HepG2 (cell line): ENCODE results near the gene THADA. TPM values are rescaled to one million over a fixed set of nuclear protein-coding genes. Genes with fewer than 3 reads are reported as not detected.
A peak's percentile ranks its signal among the peaks of the same experiment; 100 is the strongest.

Source experiments
- AGO2 ChIP-seq: fragments of 200-400 bp; formaldehyde crosslinking; optimal IDR thresholded peaks from 2 replicates; pipeline ENCODE3; 2017; ENCODE audit warnings: mild to moderate bottlenecking, low read depth, low read length, moderate library complexity
- ATAD3A ChIP-seq: sonication (generic); formaldehyde crosslinking; IDR thresholded peaks from 2 replicates; pipeline ENCODE4 v1.4.0; 2020; ENCODE audit warnings: missing genetic modification reagents
- CCAR2 ChIP-seq: fragments of 200-400 bp; formaldehyde crosslinking; optimal IDR thresholded peaks from 2 replicates; pipeline ENCODE3; 2018; ENCODE audit warnings: low read depth, mild to moderate bottlenecking, low read length, moderate library complexity
- CCDC6 ChIP-seq: sonication (generic); formaldehyde crosslinking; IDR thresholded peaks from 2 replicates; pipeline ENCODE4 v1.8.1; 2022; ENCODE audit warnings: mild to moderate bottlenecking, missing genetic modification reagents, moderate library complexity
- FOXA3 ChIP-seq: IDR thresholded peaks from 2 replicates; pipeline ENCODE4 v1.6.1; 2016; ENCODE audit warnings: missing genetic modification reagents, missing compliant biosample characterization
- FOXK2 ChIP-seq: fragments of 450-650 bp; IDR thresholded peaks from 2 replicates; pipeline ENCODE4 v1.6.1; 2016
- GATAD1 ChIP-seq: IDR thresholded peaks from 2 replicates; pipeline ENCODE4 v1.6.1; 2016; ENCODE audit warnings: missing genetic modification reagents, missing compliant biosample characterization
- GLI4 ChIP-seq: sonication (generic); formaldehyde crosslinking; IDR thresholded peaks from 2 replicates; pipeline ENCODE4 v1.5.1; 2020; ENCODE audit warnings: missing genetic modification reagents, mild to moderate bottlenecking, moderate library complexity, borderline replicate concordance
- KLF15 ChIP-seq: sonication (generic); formaldehyde crosslinking; IDR thresholded peaks from 2 replicates; pipeline ENCODE4 v1.8.1; 2023; ENCODE audit warnings: borderline replicate concordance, mild to moderate bottlenecking, inconsistent platforms, missing genetic modification reagents, mixed read lengths
- MED13 ChIP-seq: sonication (generic); formaldehyde crosslinking; IDR thresholded peaks from 2 replicates; pipeline ENCODE4 v1.5.0; 2020; ENCODE audit warnings: missing genetic modification reagents
- NONO ChIP-seq, 2 experiments: fragments of 450-650 bp in 1 of 2; sonication (generic) in 1 of 2; formaldehyde crosslinking in 1 of 2; IDR thresholded peaks in 1 of 2; conservative IDR thresholded peaks in 1 of 2; 2 replicates each; pipeline versions ENCODE4 v1.6.1 to v1.8.0; 2017 to 2022; ENCODE audit warnings: mild to moderate bottlenecking in 1 of 2, missing genetic modification reagents in 1 of 2, moderate library complexity in 1 of 2
- NR2C2 ChIP-seq: sonication (generic); formaldehyde crosslinking; IDR thresholded peaks from 2 replicates; pipeline ENCODE4 v1.4.0; 2020; ENCODE audit warnings: missing genetic modification reagents, mild to moderate bottlenecking, moderate library complexity, borderline replicate concordance
- TARDBP ChIP-seq: sonication (generic); formaldehyde crosslinking; IDR thresholded peaks from 2 replicates; pipeline ENCODE4 v1.8.0; 2022; ENCODE audit warnings: mild to moderate bottlenecking, missing genetic modification reagents
- TOPORS ChIP-seq: sonication (generic); formaldehyde crosslinking; IDR thresholded peaks from 2 replicates; pipeline ENCODE4 v1.8.0; 2023; ENCODE audit warnings: mild to moderate bottlenecking, missing genetic modification reagents
- ZFP37 ChIP-seq: sonication (generic); formaldehyde crosslinking; IDR thresholded peaks from 2 replicates; pipeline ENCODE4 v1.4.0; 2020; ENCODE audit warnings: missing genetic modification reagents, borderline replicate concordance
- ZFY ChIP-seq: sonication (generic); formaldehyde crosslinking; IDR thresholded peaks from 2 replicates; pipeline ENCODE4 v1.4.0; 2020; ENCODE audit warnings: missing genetic modification reagents
- ZNF263 ChIP-seq: sonication (generic); formaldehyde crosslinking; IDR thresholded peaks from 2 replicates; pipeline ENCODE4 v1.4.0; 2020; ENCODE audit warnings: missing genetic modification reagents
- ZNF30 ChIP-seq: sonication (generic); formaldehyde crosslinking; IDR thresholded peaks from 2 replicates; pipeline ENCODE4 v1.5.0; 2020; ENCODE audit warnings: mild to moderate bottlenecking, missing genetic modification reagents
- ZNF34 ChIP-seq: sonication (generic); formaldehyde crosslinking; IDR thresholded peaks from 2 replicates; pipeline ENCODE4 v1.4.0; 2020; ENCODE audit warnings: mild to moderate bottlenecking, missing genetic modification reagents, borderline replicate concordance
- ZNF550 ChIP-seq: sonication (generic); formaldehyde crosslinking; IDR thresholded peaks from 2 replicates; pipeline ENCODE4 v1.4.0; 2020; ENCODE audit warnings: mild to moderate bottlenecking, missing genetic modification reagents, borderline replicate concordance
- ZNF569 ChIP-seq: sonication (generic); formaldehyde crosslinking; IDR thresholded peaks from 2 replicates; pipeline ENCODE4 v1.5.0; 2020; ENCODE audit warnings: mild to moderate bottlenecking, missing genetic modification reagents, moderate library complexity, borderline replicate concordance
- ZNF772 ChIP-seq: sonication (generic); formaldehyde crosslinking; IDR thresholded peaks from 2 replicates; pipeline ENCODE4 v1.5.0; 2020; ENCODE audit warnings: mild to moderate bottlenecking, missing genetic modification reagents
- ZNF777 ChIP-seq: sonication (generic); formaldehyde crosslinking; IDR thresholded peaks from 2 replicates; pipeline ENCODE4 v1.4.0; 2020; ENCODE audit warnings: missing genetic modification reagents
- ZNF790 ChIP-seq: sonication (generic); formaldehyde crosslinking; IDR thresholded peaks from 2 replicates; pipeline ENCODE4 v1.8.0; 2022; ENCODE audit warnings: missing genetic modification reagents, mild to moderate bottlenecking, borderline replicate concordance
- ZNF891 ChIP-seq: sonication (generic); formaldehyde crosslinking; IDR thresholded peaks from 2 replicates; pipeline ENCODE4 v1.5.0; 2020; ENCODE audit warnings: mild to moderate bottlenecking, missing genetic modification reagents
- polyA plus RNA-seq, 8 experiments: library from polyadenylated mRNA; depleted of rRNA in 3 of 8; stranded (reverse) in 7 of 8; unstranded in 1 of 8; fragments of >200 nt; fragmentation: Illumina TruSeq in 4 of 8; extraction: Trizol in 4 of 8; gene quantifications; 2 replicates each; pipeline versions ENCODE4 v1.2.1 to v1.2.3, GENCODE V29; 2011 to 2016; ENCODE audit warnings: low read depth in 4 of 8, missing spikeins in 1 of 8, mixed read lengths in 1 of 8; ENCODE audit not compliant: insufficient read depth in 1 of 8
- total RNA-seq, 5 experiments: library from RNA; depleted of rRNA; stranded (reverse); fragments of >200 nt; fragmentation: Illumina TruSeq; extraction: Trizol; gene quantifications; 2 replicates each; pipeline ENCODE4 v1.2.3, GENCODE V29; 2016; ENCODE audit warnings: low read depth in 1 of 5
- TF ChIP-seq, protein P1 (sequence below): sonication (generic); formaldehyde crosslinking; IDR thresholded peaks from 2 replicates; pipeline ENCODE4 v1.5.0; 2020; ENCODE audit warnings: mild to moderate bottlenecking, missing genetic modification reagents
- TF ChIP-seq, protein P2 (sequence below): sonication (generic); formaldehyde crosslinking; IDR thresholded peaks from 2 replicates; pipeline ENCODE4 v1.4.0; 2020; ENCODE audit warnings: mild to moderate bottlenecking, missing genetic modification reagents

Gene THADA
- total and polyA plus RNA-seq, 2 of the 13 experiments (the other 11 are each of a cell fraction or from before 2014, with no cell fraction given): 12.7 to 21.7 TPM

DNA sequence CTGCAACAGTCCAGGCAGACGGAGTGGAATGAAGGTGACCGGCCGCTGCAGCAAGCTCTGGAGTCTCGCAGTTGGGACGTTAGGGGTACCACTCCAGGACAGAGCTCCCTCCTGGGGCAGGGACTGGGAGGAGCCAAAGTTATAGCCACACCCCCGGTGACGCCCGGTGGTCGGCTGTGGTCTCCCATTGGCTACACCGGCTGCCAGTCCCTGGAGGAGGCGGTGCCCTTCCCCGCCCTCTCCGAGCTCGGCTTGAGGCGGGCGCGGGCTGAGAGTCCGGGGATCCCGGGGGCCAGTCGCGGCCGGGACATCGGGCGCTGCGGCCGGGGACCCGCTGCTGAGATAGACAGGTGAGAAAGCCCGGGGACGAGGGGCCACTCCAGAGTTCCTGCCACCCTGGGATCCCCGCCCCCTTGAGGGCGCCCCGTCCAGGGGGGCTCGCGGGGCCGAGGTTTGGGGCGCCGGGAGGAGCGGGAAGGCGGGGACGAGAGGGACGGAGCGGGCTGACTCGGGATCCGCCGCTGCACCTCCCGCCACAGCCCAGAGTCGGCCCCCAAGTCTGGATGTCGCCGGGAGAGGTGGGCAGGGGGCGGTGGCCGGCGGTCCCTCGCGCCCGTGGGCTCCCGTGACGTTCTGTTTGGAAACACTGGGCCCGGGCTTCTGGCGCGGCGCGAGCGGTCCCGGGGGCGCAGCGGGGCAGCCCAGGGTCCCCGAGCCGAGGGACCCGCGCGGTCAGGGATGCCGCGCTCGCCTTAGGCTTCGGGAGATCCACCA lies 41.4 kb upstream of the THADA start, which contains the start of gene PLEKHH2 (continued):
- TF ChIP-seq GLI4 (CRISPR knock-in tag): 0 out of 2 replicates have a peak, but pooled peaks have one; percentile 10
- no peak for TF ChIP-seq ZNF790 (CRISPR knock-in tag)
- TF ChIP-seq ZNF772 (CRISPR knock-in tag): no peak
- TF ChIP-seq ZNF263 (CRISPR knock-in tag): peak; percentile 64
- TF ChIP-seq ZFY (CRISPR knock-in tag): 0 out of 2 replicates have a peak, but pooled peaks have one; percentile 44
- TF ChIP-seq ZNF550 (CRISPR knock-in tag): 0 out of 2 replicates have a peak, but pooled peaks have one; percentile 47
- TF ChIP-seq, protein P1, sequence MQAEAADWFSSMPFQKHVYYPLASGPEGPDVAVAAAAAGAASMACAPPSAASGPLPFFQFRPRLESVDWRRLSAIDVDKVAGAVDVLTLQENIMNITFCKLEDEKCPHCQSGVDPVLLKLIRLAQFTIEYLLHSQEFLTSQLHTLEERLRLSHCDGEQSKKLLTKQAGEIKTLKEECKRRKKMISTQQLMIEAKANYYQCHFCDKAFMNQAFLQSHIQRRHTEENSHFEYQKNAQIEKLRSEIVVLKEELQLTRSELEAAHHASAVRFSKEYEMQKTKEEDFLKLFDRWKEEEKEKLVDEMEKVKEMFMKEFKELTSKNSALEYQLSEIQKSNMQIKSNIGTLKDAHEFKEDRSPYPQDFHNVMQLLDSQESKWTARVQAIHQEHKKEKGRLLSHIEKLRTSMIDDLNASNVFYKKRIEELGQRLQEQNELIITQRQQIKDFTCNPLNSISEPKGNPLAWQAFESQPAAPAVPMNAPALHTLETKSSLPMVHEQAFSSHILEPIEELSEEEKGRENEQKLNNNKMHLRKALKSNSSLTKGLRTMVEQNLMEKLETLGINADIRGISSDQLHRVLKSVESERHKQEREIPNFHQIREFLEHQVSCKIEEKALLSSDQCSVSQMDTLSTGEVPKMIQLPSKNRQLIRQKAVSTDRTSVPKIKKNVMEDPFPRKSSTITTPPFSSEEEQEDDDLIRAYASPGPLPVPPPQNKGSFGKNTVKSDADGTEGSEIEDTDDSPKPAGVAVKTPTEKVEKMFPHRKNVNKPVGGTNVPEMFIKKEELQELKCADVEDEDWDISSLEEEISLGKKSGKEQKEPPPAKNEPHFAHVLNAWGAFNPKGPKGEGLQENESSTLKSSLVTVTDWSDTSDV (CRISPR knock-in tag): peak; percentile 80
- TF ChIP-seq ZNF891 (CRISPR knock-in tag): peak; percentile 77; the same call in 1 of the 2 replicates
- peak; percentile 71; the same call in 1 of the 2 replicates for TF ChIP-seq ZNF34 (CRISPR knock-in tag)
- TF ChIP-seq ZFP37 (CRISPR knock-in tag): no peak
- no peak for TF ChIP-seq ZNF30
- TF ChIP-seq GATAD1: no peak
- no peak for TF ChIP-seq CCDC6
- no peak for TF ChIP-seq KLF15 (CRISPR knock-in tag)
- no peak for TF ChIP-seq ZNF569
- TF ChIP-seq ZNF777 (CRISPR knock-in tag): peak; percentile 98
- TF ChIP-seq CCAR2: no peak
- TF ChIP-seq ATAD3A: no peak
- TF ChIP-seq AGO2: peak; percentile 59
- TF ChIP-seq TARDBP (CRISPR knock-in tag): no peak
- TF ChIP-seq NR2C2 (CRISPR knock-in tag): no peak
- no peak for TF ChIP-seq TOPORS
- TF ChIP-seq FOXA3 (CRISPR knock-in tag): no peak
- TF ChIP-seq NONO (IDR thresholded peaks at IDR 0.05): no peak
- no peak; the same call in 1 of the 2 replicates for TF ChIP-seq NONO (CRISPR knock-in tag; conservative IDR thresholded peaks at IDR 0.05)
- TF ChIP-seq MED13: peak; percentile 58; the same call in 1 of the 2 replicates
- TF ChIP-seq FOXK2: no peak
- TF ChIP-seq, protein P2, sequence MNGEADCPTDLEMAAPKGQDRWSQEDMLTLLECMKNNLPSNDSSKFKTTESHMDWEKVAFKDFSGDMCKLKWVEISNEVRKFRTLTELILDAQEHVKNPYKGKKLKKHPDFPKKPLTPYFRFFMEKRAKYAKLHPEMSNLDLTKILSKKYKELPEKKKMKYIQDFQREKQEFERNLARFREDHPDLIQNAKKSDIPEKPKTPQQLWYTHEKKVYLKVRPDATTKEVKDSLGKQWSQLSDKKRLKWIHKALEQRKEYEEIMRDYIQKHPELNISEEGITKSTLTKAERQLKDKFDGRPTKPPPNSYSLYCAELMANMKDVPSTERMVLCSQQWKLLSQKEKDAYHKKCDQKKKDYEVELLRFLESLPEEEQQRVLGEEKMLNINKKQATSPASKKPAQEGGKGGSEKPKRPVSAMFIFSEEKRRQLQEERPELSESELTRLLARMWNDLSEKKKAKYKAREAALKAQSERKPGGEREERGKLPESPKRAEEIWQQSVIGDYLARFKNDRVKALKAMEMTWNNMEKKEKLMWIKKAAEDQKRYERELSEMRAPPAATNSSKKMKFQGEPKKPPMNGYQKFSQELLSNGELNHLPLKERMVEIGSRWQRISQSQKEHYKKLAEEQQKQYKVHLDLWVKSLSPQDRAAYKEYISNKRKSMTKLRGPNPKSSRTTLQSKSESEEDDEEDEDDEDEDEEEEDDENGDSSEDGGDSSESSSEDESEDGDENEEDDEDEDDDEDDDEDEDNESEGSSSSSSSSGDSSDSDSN (CRISPR knock-in tag): peak; percentile 50; the same call in 1 of the 2 replicates
